HG03139 (cell line): ENCODE measurements around the gene FXR1.
"Not testable (repeated sequence)": the region's sequence is repeated elsewhere in the genome, so short reads cannot be mapped to it uniquely, and the experiment has no call there.

Experiments
- ATAC-seq: cut with Tn5 transposase; IDR thresholded peaks from one replicate; pipeline ENCODE4 v1.9.1; 2021; ENCODE audit not compliant: unreplicated experiment

FXR1 gene

DNA sequence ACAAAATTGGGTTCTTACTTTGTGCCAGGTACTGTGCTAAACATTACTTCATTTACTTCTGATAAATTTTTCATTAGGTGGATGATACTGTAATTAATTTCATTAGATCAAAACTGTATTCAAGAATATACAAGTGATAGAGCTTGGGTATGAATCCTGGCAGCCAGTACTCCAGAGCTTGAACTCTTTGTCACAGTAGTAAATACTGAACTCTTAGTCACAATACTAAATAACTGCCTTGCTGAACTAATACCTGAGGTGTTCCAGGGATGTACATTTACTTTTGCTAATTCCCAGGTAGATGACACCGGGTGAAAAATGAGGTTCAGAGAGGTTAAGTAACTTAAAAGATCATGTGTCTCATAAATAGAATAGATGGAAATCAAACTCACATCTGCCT, 20.3 kb downstream of the FXR1 start:
- ATAC-seq = no peak

DNA sequence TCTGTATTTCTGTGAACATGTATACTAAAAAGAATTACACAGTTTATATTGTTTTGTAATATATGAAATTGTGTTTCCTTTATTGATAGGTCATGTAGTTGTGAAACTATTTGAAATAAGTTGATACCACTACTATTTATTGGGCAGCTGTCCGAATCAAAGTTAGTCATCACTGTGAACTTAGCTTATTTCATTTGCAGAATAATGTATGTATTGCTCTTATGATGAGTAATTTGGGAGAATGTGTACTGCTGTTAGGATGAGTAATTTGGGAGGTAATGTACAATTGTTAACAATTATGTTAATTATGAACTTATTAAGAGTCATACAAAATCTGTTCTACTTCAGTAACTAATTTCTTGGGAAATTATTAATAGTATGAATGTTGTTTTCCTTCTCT, 22.2 kb downstream of the FXR1 start:
- ATAC-seq = no peak

DNA sequence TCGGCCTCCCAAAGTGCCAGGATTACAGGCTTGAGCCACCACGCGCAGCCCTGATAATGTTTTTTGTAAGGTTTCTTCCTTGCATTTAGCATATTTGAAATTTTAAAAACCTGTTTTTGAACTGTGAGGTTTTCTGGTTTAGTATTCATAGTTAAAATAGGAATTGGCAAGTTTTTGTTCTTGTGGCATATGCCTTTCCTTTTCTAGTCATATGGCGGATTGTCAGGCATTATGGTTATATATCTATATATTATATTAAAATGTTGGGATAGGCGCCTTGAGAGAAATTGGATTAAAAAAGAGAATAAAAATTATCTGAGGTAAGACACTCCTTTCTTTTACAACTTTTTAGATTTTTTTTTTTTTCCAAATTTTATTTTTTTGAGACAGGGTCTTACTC, 28.4 kb downstream of the FXR1 start:
- no peak for ATAC-seq

DNA sequence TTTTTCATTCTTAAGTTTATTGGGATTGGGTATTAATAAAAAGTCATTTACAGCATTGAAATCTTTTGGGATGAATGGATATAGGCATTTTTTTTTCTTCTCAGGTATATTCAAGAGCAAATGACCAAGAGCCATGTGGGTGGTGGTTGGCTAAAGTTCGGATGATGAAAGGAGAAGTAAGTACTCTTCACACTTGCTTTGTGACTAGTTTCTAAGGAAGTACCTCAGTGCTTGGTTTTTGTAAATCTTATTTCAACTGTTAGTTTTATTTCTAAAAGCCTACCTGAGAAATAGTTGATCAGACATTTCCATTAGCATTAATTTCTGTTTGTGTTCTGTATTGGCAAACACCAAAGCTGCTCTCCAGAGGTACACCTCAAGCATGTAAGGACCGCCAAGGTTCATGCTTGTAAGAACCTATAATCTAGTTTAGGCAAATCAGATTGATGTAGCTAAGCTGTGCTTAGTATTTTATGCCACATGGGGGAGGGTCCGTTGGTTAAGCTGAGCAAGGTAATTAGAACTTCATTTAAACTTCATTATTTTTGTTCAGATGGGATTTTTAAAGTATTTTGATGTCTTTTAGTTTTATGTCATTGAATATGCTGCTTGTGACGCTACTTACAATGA, 35.4 kb downstream of the FXR1 start:
- ATAC-seq = no peak

DNA sequence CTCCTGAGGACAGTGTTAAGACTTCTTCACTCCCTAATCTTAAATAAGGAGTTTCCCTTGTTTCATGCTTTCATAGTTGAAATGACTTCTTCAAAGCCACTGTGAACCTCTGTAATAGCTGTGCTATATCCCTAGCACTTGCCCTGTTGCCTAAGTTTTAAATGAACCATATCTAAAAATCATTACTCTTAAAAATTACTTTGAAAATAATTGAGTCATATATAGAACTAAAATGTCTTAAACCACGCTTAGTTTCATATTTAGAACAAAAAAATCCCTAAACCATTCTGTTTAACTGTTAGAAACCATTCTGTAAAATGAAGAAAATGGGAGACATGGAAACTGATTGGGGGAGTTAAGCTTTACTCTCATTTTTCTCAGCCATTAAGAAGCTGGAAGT, 47.2 kb downstream of the FXR1 start:
- no peak for ATAC-seq

DNA sequence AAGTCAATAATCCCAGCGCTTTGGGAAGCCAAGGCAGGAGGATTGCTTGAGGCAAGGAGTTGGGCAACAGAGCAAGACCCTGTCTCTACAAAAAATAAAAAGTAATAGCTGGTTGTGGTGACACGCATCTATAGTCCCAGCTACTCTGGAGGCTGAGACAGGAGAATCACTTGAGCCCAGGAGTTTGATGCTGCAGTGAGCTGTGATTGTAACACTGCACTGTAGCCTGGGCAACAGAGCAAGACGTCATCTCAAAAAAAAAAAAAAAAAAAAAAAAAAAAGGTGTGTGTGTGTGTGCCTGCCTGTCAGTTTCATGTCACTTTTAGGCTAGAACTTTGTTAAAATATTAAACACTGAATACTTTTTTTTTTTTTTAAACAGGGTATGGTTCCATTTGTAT, 48.6 kb downstream of the FXR1 start:
- no peak for ATAC-seq

DNA sequence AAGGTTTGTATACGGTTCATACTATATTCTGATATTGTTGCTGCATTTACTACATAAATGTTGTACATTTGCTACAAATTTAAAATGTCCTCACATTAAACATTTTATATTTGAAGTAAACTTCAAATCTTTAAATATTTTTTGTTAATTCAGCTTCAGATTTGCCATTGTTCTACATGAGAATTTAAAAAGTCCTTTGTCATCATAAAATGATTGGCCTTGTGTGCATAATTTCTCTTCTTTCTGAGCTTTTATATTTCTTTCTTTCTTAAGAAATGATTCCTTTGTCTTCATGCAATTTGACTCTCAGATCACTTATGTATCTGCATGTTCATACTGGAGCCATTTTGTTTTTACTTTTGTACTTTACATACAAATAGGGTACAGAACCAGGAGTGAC, 49.1 kb downstream of the FXR1 start:
- no peak for ATAC-seq

DNA sequence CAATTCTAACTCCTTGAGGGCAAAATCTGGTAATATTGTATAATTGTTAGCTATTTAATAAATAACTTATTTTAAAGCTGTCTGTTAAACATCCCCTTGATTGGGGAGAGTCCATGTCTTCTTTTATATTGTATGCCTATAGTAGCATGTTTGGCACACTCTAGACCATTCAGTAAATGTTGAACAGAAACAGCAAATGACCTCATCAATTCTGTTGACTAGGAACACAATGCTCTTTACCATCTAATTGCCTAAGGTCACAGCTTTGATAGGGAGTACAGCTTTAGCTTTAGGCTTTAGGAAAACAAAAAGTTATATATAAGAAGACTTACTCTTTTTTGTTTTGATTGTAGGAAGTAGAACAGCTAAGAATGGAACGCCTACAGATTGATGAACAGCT, 50.1 kb downstream of the FXR1 start:
- ATAC-seq = no peak

DNA sequence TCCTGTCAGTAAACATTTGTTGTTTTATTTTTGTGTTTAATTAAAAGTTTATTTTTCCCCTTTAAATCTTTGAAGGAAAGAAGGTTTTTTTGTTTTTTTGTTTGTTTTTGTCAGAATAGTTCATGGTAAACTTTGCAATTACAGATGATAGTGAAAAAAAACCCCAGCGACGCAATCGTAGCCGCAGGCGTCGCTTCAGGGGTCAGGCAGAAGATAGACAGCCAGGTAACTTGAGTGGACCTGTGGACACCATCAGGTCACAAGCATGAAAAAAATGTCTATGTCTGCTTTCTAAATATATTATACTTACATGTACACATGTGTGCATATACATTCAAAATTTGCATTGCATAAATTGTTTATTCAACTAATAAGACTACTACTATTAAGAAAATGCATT, 58.5 kb downstream of the FXR1 start:
- no peak for ATAC-seq

DNA sequence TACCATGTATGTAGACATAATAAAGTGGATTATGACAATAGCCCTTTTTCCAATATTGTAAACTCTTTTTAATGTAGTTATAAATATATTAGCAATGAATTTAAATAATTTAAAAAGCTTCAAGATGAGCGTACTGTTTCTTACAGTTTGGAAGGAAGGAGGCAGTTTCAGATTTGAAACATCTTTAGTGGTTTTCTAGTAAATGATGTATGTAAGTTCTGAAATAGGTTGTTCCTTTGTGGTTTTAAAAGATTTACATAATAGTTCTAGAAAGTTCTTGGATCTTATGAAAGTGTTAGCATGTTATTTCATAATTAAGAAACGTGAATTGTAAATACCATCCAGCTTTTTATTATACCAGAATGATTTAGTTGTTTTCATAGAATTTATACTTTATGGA, 61.1 kb downstream of the FXR1 start:
- peak; percentile 50 for ATAC-seq

DNA sequence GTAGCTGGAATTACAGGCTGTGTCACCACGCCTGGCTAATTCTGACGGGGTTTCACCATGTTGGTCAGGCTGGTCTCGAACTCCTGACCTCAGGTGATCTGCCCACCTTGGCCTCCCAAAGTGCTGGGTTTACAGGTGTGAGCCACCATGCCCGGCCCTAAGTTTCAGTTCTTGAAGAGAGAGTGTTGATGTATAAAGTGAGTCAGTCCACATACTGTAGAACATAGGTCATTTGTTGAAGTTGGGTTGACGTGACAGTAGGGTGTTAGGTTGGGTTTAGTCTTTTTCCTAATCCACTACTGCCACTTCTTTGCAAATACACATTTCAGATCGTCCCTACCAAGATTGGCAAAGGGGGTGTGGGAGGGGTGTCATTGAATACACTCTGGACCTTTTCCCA, 61.8 kb downstream of the FXR1 start:
- no peak for ATAC-seq

DNA sequence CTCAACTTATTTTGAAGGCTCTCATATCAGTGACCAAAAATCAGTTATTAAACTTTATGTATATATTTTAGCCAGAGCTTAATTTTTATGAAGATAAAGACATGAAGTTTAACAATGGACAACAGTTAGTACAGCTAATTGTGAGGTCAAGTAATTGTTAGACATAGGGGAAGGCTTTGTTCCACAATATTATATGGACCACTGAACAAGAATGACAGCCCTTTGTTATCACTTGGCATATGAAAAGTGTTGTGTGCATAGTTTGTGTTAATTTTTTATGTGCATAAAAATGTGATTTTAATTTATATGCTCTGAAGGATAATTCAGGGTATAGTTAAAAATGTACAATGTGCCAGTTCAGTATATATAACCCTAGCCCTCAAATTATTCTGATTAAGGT, 65.0 kb downstream of the FXR1 start:
- no peak for ATAC-seq

DNA sequence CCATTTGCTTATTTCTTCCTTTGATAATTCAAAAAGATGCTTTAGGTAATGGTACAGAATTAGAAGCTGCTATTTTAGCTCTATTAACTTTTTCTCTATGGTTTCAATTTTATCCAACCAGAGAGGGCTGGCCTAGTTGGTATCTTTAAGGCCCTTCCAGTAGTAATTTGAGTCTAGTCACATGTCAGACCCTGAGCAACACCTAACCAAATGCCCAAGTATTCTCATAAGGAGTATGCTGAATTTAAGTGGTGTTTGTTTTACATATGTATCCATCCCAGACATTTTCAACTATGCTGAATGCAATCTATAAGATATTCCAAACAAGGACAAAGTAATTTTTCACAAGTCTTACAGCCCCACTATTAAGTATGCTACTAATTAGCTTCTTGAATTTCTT, 67.5 kb downstream of the FXR1 start:
- ATAC-seq = no peak

DNA sequence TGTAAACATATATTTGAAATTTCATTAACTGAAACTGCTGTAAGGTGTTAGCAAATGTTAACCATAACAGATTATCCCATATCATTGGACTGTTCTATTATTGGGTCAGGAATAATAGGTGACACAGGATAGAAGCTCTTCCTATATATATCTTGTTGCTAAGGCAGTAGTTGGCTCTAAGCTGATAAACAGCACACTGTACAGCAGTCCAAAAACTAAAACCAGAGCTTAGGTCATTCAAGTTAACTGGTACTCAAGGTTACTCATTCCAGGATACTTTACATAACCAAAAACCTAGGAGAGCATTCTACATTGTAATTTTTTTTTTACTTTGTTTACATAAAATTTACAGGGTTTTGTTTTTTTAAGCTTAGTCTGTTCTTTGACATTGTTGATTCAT, 68.1 kb downstream of the FXR1 start:
- ATAC-seq = no peak

DNA sequence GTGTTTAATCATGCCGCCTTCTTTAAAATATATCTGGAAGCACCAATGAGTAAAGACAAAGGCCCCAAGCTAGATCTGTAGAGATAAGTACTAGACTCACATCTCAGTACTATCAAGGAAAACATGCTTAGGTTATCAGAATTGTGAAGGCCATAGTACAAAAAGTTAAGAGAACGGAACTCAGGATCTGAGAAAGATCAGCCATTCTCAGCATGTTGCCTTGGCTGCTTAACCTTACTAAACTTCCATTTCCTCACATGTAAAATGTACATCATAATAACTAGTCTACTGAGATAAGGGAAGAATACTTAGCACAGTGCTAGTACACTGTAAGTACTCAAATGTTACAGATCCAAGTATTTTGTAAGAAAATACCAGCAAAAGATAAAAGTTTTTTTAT, 69.4 kb downstream of the FXR1 start:
- ATAC-seq = no peak

DNA sequence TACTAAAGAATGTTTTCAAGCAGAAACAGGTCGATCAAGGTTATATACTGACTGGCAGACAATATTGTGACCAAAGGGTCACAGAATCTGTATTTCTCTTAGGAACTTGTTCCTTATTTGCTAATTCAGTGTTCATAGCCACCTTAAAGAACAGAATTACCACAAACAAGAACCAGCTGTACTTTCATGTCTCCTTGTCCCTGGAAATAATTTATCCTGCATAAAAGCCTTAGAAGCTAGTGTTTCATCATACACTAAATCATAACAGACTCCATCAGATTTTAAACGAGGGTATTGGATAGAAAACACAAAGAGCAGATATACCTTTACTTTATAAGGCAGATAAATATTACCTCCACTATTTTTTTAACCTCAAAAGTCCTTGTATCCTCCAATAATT, 70.7 kb downstream of the FXR1 start:
- no peak for ATAC-seq

DNA sequence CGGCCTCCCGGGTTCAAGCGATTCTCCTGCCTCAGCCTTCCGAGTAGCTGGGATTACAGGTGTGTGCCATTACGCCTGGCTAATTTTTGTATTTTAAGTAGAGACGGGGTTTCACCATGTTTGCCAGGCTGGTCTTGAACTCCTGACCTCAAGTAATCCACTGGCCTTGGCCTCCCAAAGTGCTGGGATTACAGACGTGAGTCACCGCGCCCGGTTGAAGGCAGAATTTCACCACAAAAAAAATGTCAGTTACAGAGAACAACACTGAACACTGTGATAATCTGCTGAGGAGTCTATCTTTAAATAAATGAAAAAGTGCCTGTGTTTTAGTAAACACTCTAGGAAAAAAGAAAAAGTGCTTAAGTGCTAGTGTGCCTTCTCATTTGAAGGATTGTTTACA, 73.9 kb downstream of the FXR1 start:
- ATAC-seq = not testable (repeated sequence)

DNA sequence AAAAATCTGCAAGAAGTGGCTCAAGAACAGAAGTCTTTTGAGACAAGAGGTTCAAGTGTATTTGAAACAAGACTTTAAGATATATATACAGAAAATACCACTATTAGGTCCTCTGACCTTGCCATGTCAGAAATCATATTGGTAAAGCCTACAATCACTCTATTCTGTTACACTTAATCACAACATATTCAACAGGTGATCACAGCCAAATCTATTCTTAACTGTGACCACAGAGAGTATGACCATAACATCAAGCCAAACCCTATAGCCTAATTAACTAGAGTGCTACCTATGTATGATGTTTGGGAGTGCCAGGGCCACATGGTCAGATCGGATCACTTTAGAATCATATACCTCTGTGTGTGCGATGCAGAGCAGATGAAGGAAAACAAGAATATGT, 74.9 kb downstream of the FXR1 start:
- no peak for ATAC-seq

DNA sequence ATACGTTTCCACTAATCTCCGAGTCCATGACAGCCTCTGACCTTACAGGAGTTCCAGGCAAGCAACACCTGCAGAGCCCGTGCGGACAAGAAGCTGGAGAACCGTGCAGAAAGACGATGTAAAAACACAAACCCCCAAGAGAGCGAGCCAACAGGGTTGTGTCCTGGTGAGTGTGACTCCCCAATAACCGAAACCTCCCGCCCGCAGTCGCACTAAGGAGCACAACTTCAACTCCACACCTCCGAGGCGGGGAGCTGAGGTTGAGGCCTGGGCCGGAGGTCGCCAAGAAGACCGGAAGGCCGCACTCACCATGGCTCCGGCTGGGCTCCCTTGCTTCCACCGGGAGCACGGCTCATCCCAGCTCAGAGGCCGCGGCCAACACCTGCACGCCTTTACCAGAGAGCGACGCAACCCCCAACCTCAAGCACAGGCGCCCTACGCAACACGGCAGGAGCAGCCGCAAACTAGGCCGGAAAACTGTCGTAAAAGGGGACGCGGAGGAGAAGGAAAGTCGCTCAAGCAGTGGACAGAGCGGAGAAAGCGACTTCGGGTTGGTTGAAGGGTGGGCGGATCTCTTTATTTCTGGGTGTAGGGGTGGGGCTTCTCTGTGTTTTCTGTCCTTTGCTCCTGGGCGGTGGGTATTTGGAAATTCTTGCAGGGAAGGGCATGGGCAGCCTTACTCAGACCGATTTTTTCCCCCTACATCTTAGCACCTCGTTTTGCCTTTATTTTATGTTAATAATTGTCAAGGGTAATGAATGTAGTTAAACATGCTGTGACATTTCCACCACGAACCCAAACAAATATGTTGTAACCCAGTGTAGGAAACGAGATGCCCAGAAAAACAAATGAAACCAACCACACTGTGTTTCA, 77.1 kb downstream of the FXR1 start, which contains the start of gene DNAJC19:
DNAJC19 (minus strand) TSS at position 446 of the 873 bp plus-strand sequence; CDS start at position 312, 134 bp downstream.
- peak; percentile 96 for ATAC-seq

DNA sequence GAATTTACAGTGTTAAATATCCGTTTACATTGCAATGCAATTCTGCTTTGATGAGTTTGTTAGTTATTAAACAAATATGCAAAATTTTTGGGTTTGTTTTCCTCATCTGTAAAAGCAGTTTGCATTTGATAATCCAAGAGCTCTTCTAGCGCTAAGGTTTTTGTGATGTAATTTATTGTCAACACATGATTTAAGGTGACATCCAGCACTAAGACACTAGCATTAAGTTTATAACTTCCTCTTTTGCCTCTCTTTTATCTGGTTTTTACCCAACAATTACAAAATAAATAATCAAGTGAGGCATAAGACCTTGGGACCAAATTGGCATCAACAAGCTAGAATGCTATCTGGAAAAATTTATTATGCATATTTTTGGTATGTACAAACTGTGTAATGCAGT, 78.0 kb downstream of the FXR1 start:
- no peak for ATAC-seq

DNA sequence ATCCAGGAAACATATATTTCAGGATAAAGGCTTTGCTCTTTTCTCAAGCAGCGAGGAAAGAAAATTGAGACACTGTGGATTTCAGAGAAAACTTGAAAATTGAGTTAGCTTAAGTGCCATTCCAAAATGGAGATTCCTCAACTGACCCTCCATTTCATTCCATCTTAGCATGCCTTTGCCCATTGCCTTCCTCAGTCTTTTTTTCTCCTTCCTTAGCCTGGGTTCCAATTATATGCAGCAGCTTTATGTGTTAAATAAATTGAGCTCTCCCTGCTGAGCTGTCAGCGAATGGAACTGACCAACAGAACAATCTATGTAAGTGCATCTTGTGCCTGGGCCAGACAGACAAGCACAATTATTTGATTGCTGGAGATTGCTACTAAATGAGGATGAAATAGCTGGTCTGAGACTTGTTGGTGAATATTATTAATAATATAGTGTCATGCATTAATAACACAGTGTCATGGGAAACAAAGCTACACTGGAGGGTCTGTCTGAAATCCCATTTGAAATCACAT, 84.0 kb downstream of the FXR1 start:
- no peak for ATAC-seq

DNA sequence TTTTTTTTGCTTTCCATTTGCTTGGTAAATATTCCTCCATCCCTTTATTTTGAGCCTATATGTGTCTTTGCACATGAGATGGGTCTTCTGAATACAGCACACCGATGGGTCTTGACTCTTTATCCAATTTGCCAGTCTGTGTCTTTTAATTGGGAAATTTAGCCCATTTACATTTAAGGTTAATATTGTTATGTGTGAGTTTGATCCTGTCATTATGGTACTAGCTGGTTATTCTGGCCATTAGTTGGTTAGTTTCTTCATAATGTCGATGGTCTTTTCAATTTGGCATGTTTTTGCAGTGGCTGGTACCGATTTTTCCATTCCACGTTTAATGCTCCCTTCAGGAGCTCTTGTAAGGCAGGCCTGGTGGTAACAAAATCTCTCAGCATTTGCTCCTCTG, 89.9 kb downstream of the FXR1 start:
- not testable (repeated sequence) for ATAC-seq
